ENCODE results near the gene PARP11. TPM values are rescaled to one million over a fixed set of nuclear protein-coding genes. Genes with fewer than 3 reads are reported as not detected.

Gene PARP11
- total RNA-seq, 1 experiment from 2014 or later, result 11.3 TPM

DNA sequence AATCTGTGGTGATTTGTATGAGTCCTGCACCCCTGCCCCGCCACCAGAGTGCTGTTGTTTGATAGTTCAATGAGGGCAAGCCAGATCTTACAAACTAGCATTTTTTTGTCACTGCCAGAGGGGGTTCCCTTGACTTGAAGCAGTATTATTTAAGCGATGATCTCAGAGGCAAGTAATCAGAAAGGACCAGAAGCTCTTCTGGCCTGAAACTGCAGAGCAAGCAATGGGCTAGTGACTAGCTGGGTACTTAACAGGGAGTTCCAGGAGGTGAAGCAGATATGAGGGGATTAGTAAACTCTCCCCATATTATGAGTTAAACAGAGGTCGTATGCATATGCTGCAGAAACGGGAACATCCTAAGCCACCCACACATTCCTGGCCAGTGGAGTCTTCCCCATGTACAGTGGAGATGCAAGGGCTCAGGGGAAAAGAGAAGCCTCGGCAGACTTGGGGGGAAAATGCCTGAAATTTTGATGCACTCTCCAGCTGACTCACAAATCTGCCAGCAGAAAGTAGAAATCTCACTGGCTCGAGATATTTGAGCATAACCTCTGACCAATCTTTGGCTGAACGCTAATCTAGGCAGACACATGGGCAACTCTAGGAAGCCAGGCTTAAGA lies 112.0 kb downstream of the PARP11 start:
- Histone ChIP-seq H2AFZ (ENCODE audit: low read length) (no peak overlapping the region), H2BK5ac (ENCODE audit: insufficient read length, low read length) (no peak overlapping the region), H3K9me3 (ENCODE audit: control insufficient read depth, low read depth, low read length) (no peaks in the 10 kb centered on the region), H4K8ac (replicated peaks; ENCODE audit: insufficient read length, low read depth, low read length) (no peak overlapping the region), H3K4me1 (ENCODE audit: insufficient read depth, low read length) (no peaks in the 10 kb centered on the region), H2BK15ac (ENCODE audit: low read depth, low read length) (no peak overlapping the region), H2BK20ac (ENCODE audit: low read depth, low read length, poor library complexity, severe bottlenecking) (no peak overlapping the region), H4K91ac (ENCODE audit: insufficient read length, low read depth, low read length) (no peak overlapping the region), H3K56ac (ENCODE audit: insufficient read length, low read depth, low read length) (no peak overlapping the region), H3K4ac (ENCODE audit: low read depth, low read length) (no peak overlapping the region), H2BK120ac (ENCODE audit: low read depth, low read length, poor library complexity, severe bottlenecking) (no peak overlapping the region), H2AK5ac (ENCODE audit: insufficient read length, low read length) (no peak overlapping the region), H3K14ac (ENCODE audit: insufficient read depth, low read length) (no peak overlapping the region), H3K4me2 (ENCODE audit: insufficient read depth, insufficient read length, low read length) (no peak overlapping the region), H3T11ph (ENCODE audit: low read length) (no peak overlapping the region), H2BK12ac (ENCODE audit: insufficient read length, low read depth, low read length) (no peak overlapping the region), H3K18ac (ENCODE audit: insufficient read length, low read depth, low read length) (no peak overlapping the region), H4K20me1 (ENCODE audit: control insufficient read depth, insufficient read depth, insufficient read length) (no peaks in the 10 kb centered on the region), H3K23ac (ENCODE audit: insufficient read length, low read depth, low read length) (no peak overlapping the region), H3K23me2 (ENCODE audit: insufficient read length, low read depth, low read length, poor library complexity, severe bottlenecking) (no peaks in the 10 kb centered on the region), H3K79me1 (ENCODE audit: insufficient read depth, low read depth, low read length, poor library complexity, severe bottlenecking) (no peaks in the 10 kb centered on the region), H3K79me2 (ENCODE audit: insufficient read depth, low read length) (no peaks in the 10 kb centered on the region), H3K27me3 (ENCODE audit: insufficient read depth, low read length) (no peaks in the 10 kb centered on the region), H3K27ac (ENCODE audit: insufficient read length, low read depth, low read length) (no peak overlapping the region), H4K5ac (ENCODE audit: insufficient read length, low read depth, low read length) (no peak overlapping the region), H3K9ac (ENCODE audit: extremely low read depth, insufficient read length, low read length) (no peak overlapping the region)
- H3K27me3 Mint-ChIP-seq (ENCODE audit: low read depth), result peaks cover 3% of the 10 kb centered on the region; the same call in 1 of the 2 replicates
- peak overlapping the region in 1 of 3 experiments; percentile 77; a peak in 2 of 7 replicates for H3K27ac Mint-ChIP-seq
- peaks cover 0 to 4% of the 10 kb centered on the region in 2 experiments; a peak in 1 of 5 replicates for H3K9me3 Mint-ChIP-seq
- TF ChIP-seq, protein P1, sequence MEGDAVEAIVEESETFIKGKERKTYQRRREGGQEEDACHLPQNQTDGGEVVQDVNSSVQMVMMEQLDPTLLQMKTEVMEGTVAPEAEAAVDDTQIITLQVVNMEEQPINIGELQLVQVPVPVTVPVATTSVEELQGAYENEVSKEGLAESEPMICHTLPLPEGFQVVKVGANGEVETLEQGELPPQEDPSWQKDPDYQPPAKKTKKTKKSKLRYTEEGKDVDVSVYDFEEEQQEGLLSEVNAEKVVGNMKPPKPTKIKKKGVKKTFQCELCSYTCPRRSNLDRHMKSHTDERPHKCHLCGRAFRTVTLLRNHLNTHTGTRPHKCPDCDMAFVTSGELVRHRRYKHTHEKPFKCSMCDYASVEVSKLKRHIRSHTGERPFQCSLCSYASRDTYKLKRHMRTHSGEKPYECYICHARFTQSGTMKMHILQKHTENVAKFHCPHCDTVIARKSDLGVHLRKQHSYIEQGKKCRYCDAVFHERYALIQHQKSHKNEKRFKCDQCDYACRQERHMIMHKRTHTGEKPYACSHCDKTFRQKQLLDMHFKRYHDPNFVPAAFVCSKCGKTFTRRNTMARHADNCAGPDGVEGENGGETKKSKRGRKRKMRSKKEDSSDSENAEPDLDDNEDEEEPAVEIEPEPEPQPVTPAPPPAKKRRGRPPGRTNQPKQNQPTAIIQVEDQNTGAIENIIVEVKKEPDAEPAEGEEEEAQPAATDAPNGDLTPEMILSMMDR (conservative IDR thresholded peaks at IDR 0.05), result no peak
- peaks cover 4 to 17% of the 10 kb centered on the region in 2 experiments for H3K4me1 Mint-ChIP-seq
- no peak overlapping the region for H3K4me3 Mint-ChIP-seq
- no CpG with 5 or more reads among the region's 7 CpGs for WGBS (ENCODE audit: extremely low coverage, insufficient read length, low lambda C conversion rate)
- no peaks in the 10 kb centered on the region; a peak in 1 of 7 replicates for H3K36me3 Mint-ChIP-seq (ENCODE audit: insufficient read depth in 1 of 3, low read depth in 3 of 3)
- peak; percentile 18 for DNase-seq

All from H9 (cell line).